ENCODE data around the gene TNK2.

DNA sequence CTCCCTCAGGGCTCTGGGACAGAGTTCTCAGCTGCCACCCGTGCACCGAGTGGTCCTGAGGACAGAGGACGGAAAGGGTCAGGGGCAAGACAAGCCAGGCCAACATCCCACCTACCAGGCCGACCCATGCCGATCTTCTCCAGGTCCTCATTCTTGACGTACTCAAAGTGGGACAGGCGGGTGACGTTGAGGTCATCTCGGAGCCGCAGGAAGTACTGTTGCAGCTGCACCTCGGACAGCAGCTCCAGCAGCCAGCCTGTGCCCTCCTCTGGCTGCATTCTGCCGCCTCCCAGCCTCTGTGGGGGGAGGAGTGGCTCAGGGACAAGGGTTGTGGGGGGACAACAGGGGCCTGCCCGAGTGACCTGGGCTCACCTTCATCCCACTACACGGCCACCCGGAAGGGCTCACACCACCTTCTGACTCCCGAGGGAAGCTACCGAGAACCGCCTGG, 20.0 kb downstream of the TNK2 start:
- TF ChIP-seq EZH2 (IDR thresholded peaks at IDR 0.05; ENCODE audit: insufficient read depth, poor library complexity, severe bottlenecking): no peak
- TF ChIP-seq EZH2phosphoT487 (IDR thresholded peaks at IDR 0.05; ENCODE audit: insufficient read depth, low read depth): no peak

Data from GM23248 (cell line).